Ascending aorta (tissue), 2 donors: ENCODE measurements around the gene ACOXL. TPM values are rescaled to one million over a fixed set of nuclear protein-coding genes. Genes with fewer than 3 reads are reported as not detected.

Source experiments
- DNase-seq, 2 donors: peaks; one replicate each; pipeline ENCODE4 v3.0.0-alpha.2; 2019; ENCODE audit warnings: low spot score in 2 of 2
- H3K27ac ChIP-seq, 2 donors: fragments of 200-600 bp; sonication (generic); one replicate each; pipeline ENCODE4 v1.5.1; 2016 to 2017; ENCODE audit warnings: mild to moderate bottlenecking in 1 of 2
- H3K27me3 ChIP-seq: fragments of 200-600 bp; sonication (generic); one replicate; pipeline ENCODE4 v1.5.1; 2017
- H3K36me3 ChIP-seq, 2 donors: fragments of 200-600 bp; sonication (generic); one replicate each; pipeline ENCODE4 v1.5.1; 2016
- H3K4me1 ChIP-seq, 2 donors: fragments of 200-600 bp; sonication (generic); one replicate each; pipeline ENCODE4 v1.5.1; 2016 to 2017; ENCODE audit warnings: mild to moderate bottlenecking in 1 of 2
- H3K4me3 ChIP-seq, 2 donors: fragments of 200-600 bp; sonication (generic); one replicate each; pipeline ENCODE4 v1.5.1; 2016 to 2017; ENCODE audit warnings: mild to moderate bottlenecking in 1 of 2
- H3K9me3 ChIP-seq, 2 donors: fragments of 200-600 bp; sonication (generic); one replicate each; pipeline ENCODE4 v1.5.1; 2016
- intact Hi-C: fragments of 100-400 bp; cut with DNase I; formaldehyde crosslinking; loops from one replicate; pipeline ENCODE4 v1.15.1; 2023
- total RNA-seq: library from RNA; depleted of rRNA; stranded (reverse); fragments of >200 nt; gene quantifications from one replicate; pipeline ENCODE4 v1.1.0, GENCODE V29; 2016
- TF ChIP-seq, protein P1 (sequence below), 3 experiments: fragments of 200-600 bp in 2 of 3; fragments of 450-650 bp in 1 of 3; sonication (generic) in 2 of 3; IDR thresholded peaks; one replicate each; pipeline ENCODE4 v1.5.1; 2016 to 2019; ENCODE audit warnings: antibody characterized with exemption in 3 of 3, mild to moderate bottlenecking in 1 of 3, moderate library complexity in 1 of 3

ACOXL gene
- total RNA-seq, 1 donor from 2014 or later, result not detected

DNA sequence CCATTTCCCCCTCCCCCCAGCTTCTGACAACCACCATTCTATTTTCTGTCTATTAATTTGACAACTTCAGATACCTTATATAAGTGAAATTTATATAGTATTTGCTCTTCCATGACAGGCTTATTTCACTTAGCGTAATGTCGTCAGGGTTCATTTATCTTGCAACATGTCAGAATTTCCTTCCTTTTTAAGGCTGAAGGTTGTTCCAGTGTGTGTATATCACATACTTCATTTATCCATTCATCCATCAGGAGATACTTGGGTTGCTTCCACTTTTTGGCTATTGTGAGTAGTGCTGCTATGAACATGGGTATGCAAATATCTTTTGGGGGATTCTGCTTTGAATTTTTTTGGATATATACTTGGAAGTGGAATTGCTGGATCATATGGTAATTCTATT is 395.7 kb downstream of the ACOXL start:
- no peaks in the 10 kb centered on the region for H3K9me3 ChIP-seq
- TF ChIP-seq, protein P1, sequence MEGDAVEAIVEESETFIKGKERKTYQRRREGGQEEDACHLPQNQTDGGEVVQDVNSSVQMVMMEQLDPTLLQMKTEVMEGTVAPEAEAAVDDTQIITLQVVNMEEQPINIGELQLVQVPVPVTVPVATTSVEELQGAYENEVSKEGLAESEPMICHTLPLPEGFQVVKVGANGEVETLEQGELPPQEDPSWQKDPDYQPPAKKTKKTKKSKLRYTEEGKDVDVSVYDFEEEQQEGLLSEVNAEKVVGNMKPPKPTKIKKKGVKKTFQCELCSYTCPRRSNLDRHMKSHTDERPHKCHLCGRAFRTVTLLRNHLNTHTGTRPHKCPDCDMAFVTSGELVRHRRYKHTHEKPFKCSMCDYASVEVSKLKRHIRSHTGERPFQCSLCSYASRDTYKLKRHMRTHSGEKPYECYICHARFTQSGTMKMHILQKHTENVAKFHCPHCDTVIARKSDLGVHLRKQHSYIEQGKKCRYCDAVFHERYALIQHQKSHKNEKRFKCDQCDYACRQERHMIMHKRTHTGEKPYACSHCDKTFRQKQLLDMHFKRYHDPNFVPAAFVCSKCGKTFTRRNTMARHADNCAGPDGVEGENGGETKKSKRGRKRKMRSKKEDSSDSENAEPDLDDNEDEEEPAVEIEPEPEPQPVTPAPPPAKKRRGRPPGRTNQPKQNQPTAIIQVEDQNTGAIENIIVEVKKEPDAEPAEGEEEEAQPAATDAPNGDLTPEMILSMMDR (IDR thresholded peaks at IDR 0.05), result no peak
- no peak overlapping the region for H3K4me3 ChIP-seq
- no peaks in the 10 kb centered on the region for H3K4me1 ChIP-seq
- intact Hi-C loops, result no loop called here
- DNase-seq, result no peak
- no peak overlapping the region for H3K27ac ChIP-seq
- H3K27me3 ChIP-seq, result no peaks in the 10 kb centered on the region
- H3K36me3 ChIP-seq, result peaks cover 0 to 18% of the 10 kb centered on the region in 2 donors

DNA sequence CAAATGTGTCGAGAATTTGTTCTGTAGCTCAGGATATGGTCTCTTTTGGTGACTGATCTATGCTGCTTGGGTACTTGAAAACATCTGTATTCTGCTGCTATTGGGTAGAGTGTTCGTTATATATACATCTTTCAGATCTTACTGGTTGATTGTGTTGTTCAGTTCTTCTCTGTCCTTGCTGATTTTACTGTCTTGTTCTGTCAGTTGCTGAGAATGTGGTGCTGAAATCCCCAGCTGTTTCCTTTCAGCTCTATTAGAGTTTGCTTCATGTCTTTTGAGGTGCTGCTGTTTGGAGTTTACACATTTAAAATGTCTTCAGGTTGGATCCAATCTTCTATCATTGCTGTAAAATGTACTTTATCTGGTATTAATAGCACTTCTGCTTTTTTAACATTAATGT is 401.2 kb downstream of the ACOXL start:
- intact Hi-C loops, result no loop called here
- DNase-seq, result no peak
- H3K27me3 ChIP-seq, result no peaks in the 10 kb centered on the region
- TF ChIP-seq, protein P1 (IDR thresholded peaks at IDR 0.05), result no peak
- no peak overlapping the region for H3K4me3 ChIP-seq
- H3K27ac ChIP-seq, result no peak overlapping the region
- no peaks in the 10 kb centered on the region for H3K4me1 ChIP-seq
- H3K36me3 ChIP-seq, result peaks cover 0 to 3% of the 10 kb centered on the region in 2 donors
- H3K9me3 ChIP-seq, result no peaks in the 10 kb centered on the region

DNA sequence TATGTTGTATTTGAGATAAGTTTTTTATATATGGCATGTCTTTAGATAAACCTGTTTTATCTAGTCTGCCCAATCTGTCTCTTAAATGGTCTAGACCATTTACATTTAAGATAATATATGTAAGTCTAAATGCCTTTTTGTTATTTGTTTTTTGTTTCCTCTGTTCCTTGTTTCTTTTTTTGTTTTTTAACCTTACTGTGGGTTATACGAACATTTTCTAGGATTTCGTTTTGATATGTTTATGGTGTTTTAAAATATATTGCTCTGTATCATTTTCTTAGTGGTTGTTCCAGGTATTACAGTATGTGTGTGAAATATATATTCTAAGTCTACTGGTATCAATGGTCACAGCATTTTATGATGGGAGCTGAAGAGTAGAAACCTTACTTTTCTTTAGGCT is 401.7 kb downstream of the ACOXL start:
- peaks cover 0 to 3% of the 10 kb centered on the region in 2 donors for H3K36me3 ChIP-seq
- H3K9me3 ChIP-seq, result no peaks in the 10 kb centered on the region
- H3K4me3 ChIP-seq, result no peak overlapping the region
- no peak overlapping the region for H3K27ac ChIP-seq
- DNase-seq, result no peak
- H3K27me3 ChIP-seq, result no peaks in the 10 kb centered on the region
- TF ChIP-seq, protein P1 (IDR thresholded peaks at IDR 0.05), result no peak
- H3K4me1 ChIP-seq, result no peaks in the 10 kb centered on the region
- intact Hi-C loops, result no loop called here

DNA sequence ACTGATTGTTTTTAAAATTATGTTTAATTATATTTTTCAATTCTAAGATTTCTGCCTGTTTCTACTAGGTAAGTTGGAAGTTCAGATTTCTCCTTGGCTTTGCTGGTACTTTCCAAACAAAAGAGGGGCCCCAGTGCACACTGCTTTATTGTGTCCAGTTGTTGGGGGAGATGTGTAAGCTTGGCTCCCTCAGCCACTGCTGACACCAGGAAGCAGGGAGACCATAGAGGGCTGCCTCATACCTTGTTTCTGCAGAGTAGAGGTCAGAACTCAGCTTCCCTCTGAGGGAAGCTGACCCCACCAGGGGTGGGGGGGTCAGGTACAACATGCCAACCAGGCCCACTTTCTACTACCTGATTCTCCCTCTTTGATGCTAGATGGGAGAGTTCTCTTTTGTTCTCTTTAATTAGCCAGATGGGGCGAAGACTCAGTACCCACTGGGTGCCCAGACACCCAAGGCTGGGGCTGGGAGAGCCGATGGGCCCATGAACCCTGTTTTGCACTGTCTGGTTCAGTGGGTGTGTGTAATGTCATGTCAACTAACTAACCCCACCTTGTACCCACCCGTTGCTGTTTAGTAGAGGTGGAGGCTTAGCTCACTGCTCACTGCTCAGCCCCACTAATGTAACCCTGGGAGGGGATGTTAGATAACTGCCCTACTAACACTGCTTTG is 403.0 kb downstream of the ACOXL start:
- Histone ChIP-seq H3K36me3 (peaks cover 0 to 3% of the 10 kb centered on the region in 2 donors), H3K4me3 (no peak overlapping the region), H3K9me3 (no peaks in the 10 kb centered on the region), H3K4me1 (no peaks in the 10 kb centered on the region), H3K27ac (no peak overlapping the region), H3K27me3 (no peaks in the 10 kb centered on the region)
- DNase-seq, result no peak
- intact Hi-C loops, result no loop called here
- TF ChIP-seq, protein P1 (IDR thresholded peaks at IDR 0.05), result no peak

DNA sequence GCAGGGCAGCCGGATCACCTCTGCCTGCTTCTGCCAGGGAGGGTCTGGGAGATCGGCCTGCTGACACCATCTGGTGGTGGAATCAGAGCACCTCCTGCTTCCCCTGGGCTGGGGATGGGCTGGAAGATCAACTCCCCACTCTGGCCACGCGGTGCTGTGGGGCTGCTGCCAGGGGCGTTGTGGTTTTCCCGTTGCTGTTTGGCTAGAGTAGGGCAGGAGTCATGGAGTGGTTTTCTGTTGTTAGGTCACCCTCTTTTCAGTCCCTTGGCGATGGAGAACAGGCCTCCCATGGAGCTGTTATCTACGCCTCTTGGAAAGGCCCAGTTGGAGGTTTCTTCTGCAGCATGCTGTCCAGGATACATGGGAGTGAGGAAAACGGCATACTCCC is 403.5 kb downstream of the ACOXL start:
- Histone ChIP-seq H3K4me3 (no peak overlapping the region), H3K36me3 (peaks cover 0 to 2% of the 10 kb centered on the region in 2 donors), H3K4me1 (no peaks in the 10 kb centered on the region), H3K27me3 (no peaks in the 10 kb centered on the region), H3K9me3 (no peaks in the 10 kb centered on the region), H3K27ac (no peak overlapping the region)
- intact Hi-C loops, result no loop called here
- DNase-seq, result no peak
- TF ChIP-seq, protein P1 (IDR thresholded peaks at IDR 0.05), result no peak

DNA sequence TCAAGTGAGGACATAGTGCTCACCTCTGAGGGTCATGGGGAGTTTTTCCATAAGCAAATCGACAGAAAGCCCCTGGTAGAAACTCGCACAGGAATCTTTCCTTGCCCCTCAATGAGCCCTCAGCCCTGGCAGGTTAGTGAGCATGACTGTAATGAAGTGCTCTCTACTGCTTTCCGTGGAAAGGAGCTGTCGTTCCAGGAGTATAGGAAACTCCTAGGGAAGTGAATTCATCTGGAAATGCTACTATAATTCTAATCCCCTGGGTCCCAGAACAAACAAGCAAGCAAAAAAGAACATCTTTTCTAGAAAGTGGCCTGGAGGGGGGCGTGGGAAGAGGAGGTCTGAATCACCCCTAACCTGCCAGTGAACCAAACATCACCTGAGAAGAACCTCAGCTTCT is 406.5 kb downstream of the ACOXL start:
- Histone ChIP-seq H3K9me3 (no peaks in the 10 kb centered on the region), H3K4me1 (no peaks in the 10 kb centered on the region), H3K27ac (no peak overlapping the region), H3K36me3 (peaks cover 0 to 3% of the 10 kb centered on the region in 2 donors), H3K27me3 (no peaks in the 10 kb centered on the region), H3K4me3 (no peak overlapping the region)
- DNase-seq, result no peak
- intact Hi-C loops, result no loop called here
- TF ChIP-seq, protein P1 (IDR thresholded peaks at IDR 0.05), result no peak
